Measurements from ENCODE around the gene DSTN.

The DSTN gene

GRCh38 chr20:17559338-17559737 is 10.5 kb upstream of the DSTN start:
- peak; percentile 30 for DNase-seq
- no peak overlapping the region for H4K8ac ChIP-seq (ENCODE audit: low read depth, low read length)
- no peak overlapping the region for H3K9ac ChIP-seq (ENCODE audit: low read length)
- no peak overlapping the region for H3K18ac ChIP-seq (ENCODE audit: low read length)
- H3K27ac ChIP-seq (ENCODE audit: low read depth, low read length): no peak overlapping the region
- H2BK15ac ChIP-seq (replicated peaks; ENCODE audit: low read depth): no peak overlapping the region
- peaks cover 1% of the 10 kb centered on the region for H3K4me1 ChIP-seq (ENCODE audit: control insufficient read depth, low read depth, low read length)
- H3K27me3 ChIP-seq (ENCODE audit: insufficient read depth, low read length, poor library complexity): no peaks in the 10 kb centered on the region
- H2BK5ac ChIP-seq (ENCODE audit: low read length): no peak overlapping the region
- H3K4me2 ChIP-seq (ENCODE audit: low read length): no peak overlapping the region
- no peak overlapping the region for H2AK5ac ChIP-seq (ENCODE audit: low read length)
- no peak overlapping the region for H3K56ac ChIP-seq (ENCODE audit: low read length)
- H3K4ac ChIP-seq (ENCODE audit: low read depth, low read length): no peak overlapping the region
- no CpG with 5 or more reads among the region's 6 CpGs for WGBS (ENCODE audit: extremely low coverage, insufficient coverage, low lambda C conversion rate)
- no peaks in the 10 kb centered on the region for H3K36me3 ChIP-seq (ENCODE audit: control insufficient read depth, insufficient read depth, low read length)
- no peak overlapping the region for H4K5ac ChIP-seq (ENCODE audit: low read length)
- H2BK120ac ChIP-seq (ENCODE audit: low read depth, low read length): no peak overlapping the region
- no peaks in the 10 kb centered on the region for H3K79me1 ChIP-seq (ENCODE audit: low read length)
- H3K23ac ChIP-seq (ENCODE audit: low read length): no peak overlapping the region
- H3K4me3 ChIP-seq (ENCODE audit: low read length): no peak overlapping the region
- H3K79me2 ChIP-seq (ENCODE audit: control insufficient read depth, insufficient read depth, low read length): no peaks in the 10 kb centered on the region

- Histone ChIP-seq H2BK120ac (ENCODE audit: low read depth, low read length) (no peak overlapping the region), H3K36me3 (ENCODE audit: control insufficient read depth, insufficient read depth, low read length) (no peaks in the 10 kb centered on the region), H4K5ac (ENCODE audit: low read length) (no peak overlapping the region), H3K79me1 (ENCODE audit: low read length) (no peaks in the 10 kb centered on the region), H3K56ac (ENCODE audit: low read length) (no peak overlapping the region), H3K4me1 (ENCODE audit: control insufficient read depth, low read depth, low read length) (peaks cover 1% of the 10 kb centered on the region), H2BK15ac (replicated peaks; ENCODE audit: low read depth) (no peak overlapping the region), H2AK5ac (ENCODE audit: low read length) (no peak overlapping the region), H4K8ac (ENCODE audit: low read depth, low read length) (no peak overlapping the region), H3K4me3 (ENCODE audit: low read length) (no peak overlapping the region), H3K23ac (ENCODE audit: low read length) (no peak overlapping the region), H3K27ac (ENCODE audit: low read depth, low read length) (no peak overlapping the region), H3K4ac (ENCODE audit: low read depth, low read length) (no peak overlapping the region), H3K4me2 (ENCODE audit: low read length) (no peak overlapping the region), H3K9ac (ENCODE audit: low read length) (no peak overlapping the region), H2BK5ac (ENCODE audit: low read length) (no peak overlapping the region), H3K27me3 (ENCODE audit: insufficient read depth, low read length, poor library complexity) (no peaks in the 10 kb centered on the region), H3K79me2 (ENCODE audit: control insufficient read depth, insufficient read depth, low read length) (no peaks in the 10 kb centered on the region), H3K18ac (ENCODE audit: low read length) (no peak overlapping the region)
- no CpG with 5 or more reads among the region's 5 CpGs for WGBS (ENCODE audit: extremely low coverage, insufficient coverage, low lambda C conversion rate)
- no peak for DNase-seq
Observed at GRCh38 chr20:17560344-17561074, 9.4 kb upstream of the DSTN start.

GRCh38 chr20:17562804-17563305 is 7.0 kb upstream of the DSTN start:
- H3K27ac ChIP-seq (ENCODE audit: low read depth, low read length): no peak overlapping the region
- no peak overlapping the region for H2AK5ac ChIP-seq (ENCODE audit: low read length)
- no peak overlapping the region for H3K4me3 ChIP-seq (ENCODE audit: low read length)
- WGBS (ENCODE audit: extremely low coverage, insufficient coverage, low lambda C conversion rate): no CpG with 5 or more reads among the region's 2 CpGs
- no peak overlapping the region for H4K8ac ChIP-seq (ENCODE audit: low read depth, low read length)
- no peak overlapping the region for H3K18ac ChIP-seq (ENCODE audit: low read length)
- H3K79me1 ChIP-seq (ENCODE audit: low read length): no peaks in the 10 kb centered on the region
- H3K36me3 ChIP-seq (ENCODE audit: control insufficient read depth, insufficient read depth, low read length): no peaks in the 10 kb centered on the region
- no peak overlapping the region for H3K56ac ChIP-seq (ENCODE audit: low read length)
- no peak overlapping the region for H3K9ac ChIP-seq (ENCODE audit: low read length)
- no peak overlapping the region for H4K5ac ChIP-seq (ENCODE audit: low read length)
- H2BK120ac ChIP-seq (ENCODE audit: low read depth, low read length): no peak overlapping the region
- no peak overlapping the region for H3K23ac ChIP-seq (ENCODE audit: low read length)
- no peak overlapping the region for H2BK15ac ChIP-seq (replicated peaks; ENCODE audit: low read depth)
- DNase-seq: peak; percentile 35
- no peaks in the 10 kb centered on the region for H3K27me3 ChIP-seq (ENCODE audit: insufficient read depth, low read length, poor library complexity)
- H2BK5ac ChIP-seq (ENCODE audit: low read length): no peak overlapping the region
- no peak overlapping the region for H3K4me2 ChIP-seq (ENCODE audit: low read length)
- H3K4ac ChIP-seq (ENCODE audit: low read depth, low read length): no peak overlapping the region
- H3K4me1 ChIP-seq (ENCODE audit: control insufficient read depth, low read depth, low read length): peaks cover under 1% of the 10 kb centered on the region
- H3K79me2 ChIP-seq (ENCODE audit: control insufficient read depth, insufficient read depth, low read length): no peaks in the 10 kb centered on the region

GRCh38 chr20:17565169-17565845 is 4.6 kb upstream of the DSTN start:
- WGBS (ENCODE audit: extremely low coverage, insufficient coverage, low lambda C conversion rate): no CpG with 5 or more reads among the region's 4 CpGs
- Histone ChIP-seq H2BK120ac (ENCODE audit: low read depth, low read length) (no peak overlapping the region), H2BK5ac (ENCODE audit: low read length) (no peak overlapping the region), H3K23ac (ENCODE audit: low read length) (no peak overlapping the region), H3K4me1 (ENCODE audit: control insufficient read depth, low read depth, low read length) (peaks cover 6% of the 10 kb centered on the region), H3K4me2 (ENCODE audit: low read length) (no peak overlapping the region), H3K79me2 (ENCODE audit: control insufficient read depth, insufficient read depth, low read length) (peaks cover 3% of the 10 kb centered on the region), H3K79me1 (ENCODE audit: low read length) (no peaks in the 10 kb centered on the region), H3K56ac (ENCODE audit: low read length) (no peak overlapping the region), H3K4me3 (ENCODE audit: low read length) (no peak overlapping the region), H2AK5ac (ENCODE audit: low read length) (no peak overlapping the region), H2BK15ac (replicated peaks; ENCODE audit: low read depth) (no peak overlapping the region), H3K4ac (ENCODE audit: low read depth, low read length) (no peak overlapping the region), H3K9ac (ENCODE audit: low read length) (no peak overlapping the region), H3K36me3 (ENCODE audit: control insufficient read depth, insufficient read depth, low read length) (no peaks in the 10 kb centered on the region), H3K27ac (ENCODE audit: low read depth, low read length) (no peak overlapping the region), H3K18ac (ENCODE audit: low read length) (no peak overlapping the region), H3K27me3 (ENCODE audit: insufficient read depth, low read length, poor library complexity) (no peaks in the 10 kb centered on the region), H4K5ac (ENCODE audit: low read length) (no peak overlapping the region), H4K8ac (ENCODE audit: low read depth, low read length) (no peak overlapping the region)
- no peak for DNase-seq

GRCh38 chr20:17566345-17566744 is 3.5 kb upstream of the DSTN start:
- no peak overlapping the region for H2BK5ac ChIP-seq (ENCODE audit: low read length)
- H4K5ac ChIP-seq (ENCODE audit: low read length): no peak overlapping the region
- H2AK5ac ChIP-seq (ENCODE audit: low read length): no peak overlapping the region
- no peak overlapping the region for H4K8ac ChIP-seq (ENCODE audit: low read depth, low read length)
- no peak for DNase-seq
- peaks cover 6% of the 10 kb centered on the region for H3K4me1 ChIP-seq (ENCODE audit: control insufficient read depth, low read depth, low read length)
- H3K79me1 ChIP-seq (ENCODE audit: low read length): peaks cover 2% of the 10 kb centered on the region
- no peaks in the 10 kb centered on the region for H3K36me3 ChIP-seq (ENCODE audit: control insufficient read depth, insufficient read depth, low read length)
- no peak overlapping the region for H2BK120ac ChIP-seq (ENCODE audit: low read depth, low read length)
- no peaks in the 10 kb centered on the region for H3K27me3 ChIP-seq (ENCODE audit: insufficient read depth, low read length, poor library complexity)
- no peak overlapping the region for H2BK15ac ChIP-seq (replicated peaks; ENCODE audit: low read depth)
- peaks cover 12% of the 10 kb centered on the region for H3K79me2 ChIP-seq (ENCODE audit: control insufficient read depth, insufficient read depth, low read length)
- no CpG with 5 or more reads among the region's 3 CpGs for WGBS (ENCODE audit: extremely low coverage, insufficient coverage, low lambda C conversion rate)
- H3K23ac ChIP-seq (ENCODE audit: low read length): no peak overlapping the region
- H3K18ac ChIP-seq (ENCODE audit: low read length): no peak overlapping the region
- H3K4ac ChIP-seq (ENCODE audit: low read depth, low read length): no peak overlapping the region
- no peak overlapping the region for H3K27ac ChIP-seq (ENCODE audit: low read depth, low read length)
- H3K56ac ChIP-seq (ENCODE audit: low read length): no peak overlapping the region
- H3K9ac ChIP-seq (ENCODE audit: low read length): no peak overlapping the region
- H3K4me3 ChIP-seq (ENCODE audit: low read length): no peak overlapping the region
- H3K4me2 ChIP-seq (ENCODE audit: low read length): no peak overlapping the region

Measured in mesendoderm (in vitro differentiated cells).